DLD1 (cell line): ENCODE measurements around the gene FRMD3.

ENCODE experiments used
- in situ Hi-C: cut with HindIII; loops from 2 replicates; pipeline ENCODE4 v1.10.0; 2017; ENCODE audit warnings: low sequenced_read_pairs

The FRMD3 gene

DNA sequence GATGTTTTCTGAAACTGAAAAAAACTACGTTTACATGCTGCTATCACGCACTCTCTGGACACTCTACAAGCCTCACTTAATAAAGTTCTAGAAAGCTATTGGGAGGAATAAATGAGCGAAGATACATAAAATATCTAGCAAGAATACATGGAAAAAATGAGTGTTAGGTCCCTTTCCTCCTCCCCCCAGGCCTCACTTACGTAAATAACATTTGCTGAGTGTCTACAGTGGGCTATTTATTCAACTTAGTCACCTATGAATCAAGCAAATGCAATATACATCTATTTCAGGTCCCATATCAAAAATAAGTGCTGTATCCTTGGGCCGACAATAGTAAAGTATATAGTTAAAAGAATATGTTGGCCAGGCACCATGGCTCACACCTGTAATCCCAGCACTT lies 62.5 kb downstream of the FRMD3 start:
- in situ Hi-C loops: no loop called here

DNA sequence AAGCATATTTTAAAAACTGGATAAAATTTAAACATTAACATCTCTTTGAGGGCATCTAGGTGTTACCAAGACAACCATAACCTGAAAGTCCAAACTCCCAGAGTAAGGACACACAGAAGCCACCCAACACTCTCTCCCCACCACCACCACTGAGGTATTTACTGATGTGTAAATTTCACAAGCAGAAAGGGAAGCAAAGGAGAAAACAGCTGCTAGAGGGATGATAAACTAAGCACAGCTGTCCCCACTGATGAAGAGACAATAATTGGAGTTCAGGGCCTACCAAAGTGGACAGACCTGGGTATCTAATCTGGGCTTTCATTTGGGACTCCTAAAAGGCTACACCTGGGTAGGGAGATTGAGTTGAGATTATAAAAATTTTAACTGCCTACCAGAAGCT lies 63.6 kb downstream of the FRMD3 start:
- in situ Hi-C loops: no loop called here

GRCh38 chr9:83473488-83473971 lies 64.7 kb downstream of the FRMD3 start:
- in situ Hi-C loops: no loop called here

- in situ Hi-C loops: no loop called here
Observed at GRCh38 chr9:83472764-83473163, 65.4 kb downstream of the FRMD3 start.

- in situ Hi-C loops: no loop called here
Observed at GRCh38 chr9:83472221-83472665, 66.0 kb downstream of the FRMD3 start.

DNA sequence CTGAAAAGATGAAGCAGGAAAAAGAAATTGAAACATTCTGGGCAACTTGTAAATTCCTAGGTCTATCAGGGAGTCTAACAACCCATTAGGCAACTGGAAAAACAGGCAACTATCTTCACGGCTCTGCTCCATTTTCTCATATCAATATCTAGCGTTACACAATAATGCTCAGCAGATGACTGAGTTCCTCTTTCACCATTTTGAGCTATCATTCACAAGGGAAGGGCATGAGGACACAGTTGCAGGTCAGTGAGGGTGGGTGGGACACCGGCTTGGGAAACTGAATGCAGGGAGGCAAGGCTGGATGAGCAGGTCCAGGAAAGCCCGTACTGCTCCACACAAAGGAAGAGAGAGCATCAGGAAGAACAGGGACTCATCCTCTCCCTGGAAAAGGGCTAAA lies 67.0 kb downstream of the FRMD3 start:
- in situ Hi-C loops: no loop called here

- in situ Hi-C loops: no loop called here
Observed at GRCh38 chr9:83469722-83470121, 68.5 kb downstream of the FRMD3 start.

DNA sequence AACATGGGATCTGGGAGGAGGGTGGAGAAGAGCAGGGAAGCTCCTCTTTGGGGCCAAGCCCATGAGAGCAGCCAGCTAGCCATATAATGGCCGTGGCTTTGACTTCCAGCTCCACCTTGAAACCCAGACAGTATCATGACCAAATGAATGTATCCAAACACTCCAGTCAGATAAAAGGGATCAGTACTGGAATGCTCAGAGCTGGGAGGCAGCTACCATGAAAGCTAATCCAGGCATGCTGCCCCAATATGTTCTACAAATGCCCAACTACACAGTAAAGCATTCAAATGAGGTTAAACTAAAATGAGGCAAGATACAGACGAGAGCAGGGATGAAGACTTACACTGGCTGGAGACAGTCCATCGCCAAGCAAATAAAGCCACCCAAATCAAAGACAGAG lies 69.4 kb downstream of the FRMD3 start:
- in situ Hi-C loops: no loop called here

- in situ Hi-C loops: no loop called here
Observed at GRCh38 chr9:83466877-83467276, 71.3 kb downstream of the FRMD3 start.

- in situ Hi-C loops: no loop called here
Observed at GRCh38 chr9:83466351-83466750, 71.8 kb downstream of the FRMD3 start.

- in situ Hi-C loops: no loop called here
Observed at GRCh38 chr9:83459830-83460229, 78.4 kb downstream of the FRMD3 start.

GRCh38 chr9:83458530-83458929 lies 79.7 kb downstream of the FRMD3 start:
- in situ Hi-C loops: no loop called here

GRCh38 chr9:83457005-83457404 lies 81.2 kb downstream of the FRMD3 start:
- in situ Hi-C loops: no loop called here

GRCh38 chr9:83456226-83456625 lies 82.0 kb downstream of the FRMD3 start:
- in situ Hi-C loops: no loop called here

DNA sequence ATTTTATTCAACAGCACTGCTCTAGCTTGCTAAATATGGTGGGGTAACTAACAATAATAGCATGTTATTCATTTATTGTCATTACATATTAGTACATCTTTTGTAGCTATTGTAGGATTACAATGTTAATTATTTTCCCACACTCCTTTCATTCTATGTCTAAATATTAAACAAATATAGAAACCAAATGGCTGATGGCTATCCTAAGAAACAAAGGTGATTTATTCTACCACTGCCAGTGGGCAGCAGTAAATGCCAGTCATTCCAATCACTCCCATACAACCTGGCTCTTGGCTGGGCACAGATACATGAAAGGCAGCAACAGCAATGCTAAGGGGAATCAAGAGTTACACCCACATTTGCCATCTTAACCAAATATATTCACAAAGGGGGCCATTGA lies 84.1 kb downstream of the FRMD3 start:
- in situ Hi-C loops: no loop called here

- in situ Hi-C loops: no loop called here
Observed at GRCh38 chr9:83451308-83451707, 86.9 kb downstream of the FRMD3 start.

GRCh38 chr9:83449983-83450382 lies 88.2 kb downstream of the FRMD3 start:
- in situ Hi-C loops: no loop called here

DNA sequence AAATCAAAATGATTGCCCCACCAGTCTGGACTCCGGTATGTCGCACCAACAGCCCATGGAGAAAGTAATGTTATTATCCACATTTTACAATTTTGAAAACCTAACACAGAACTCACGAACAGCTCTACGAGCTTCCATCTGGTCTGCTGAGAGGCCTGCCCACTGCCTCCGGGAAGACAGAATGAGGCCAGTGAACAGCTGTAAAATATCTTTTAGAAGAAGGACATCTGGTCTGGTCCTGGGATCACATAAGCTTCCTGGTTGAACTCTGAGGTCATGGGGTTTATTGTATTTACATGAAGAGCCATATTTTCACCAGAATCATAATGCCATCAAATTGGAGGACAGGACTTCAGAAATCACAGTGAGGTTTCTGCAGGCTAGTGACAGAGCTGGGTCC lies 89.0 kb downstream of the FRMD3 start:
- in situ Hi-C loops: no loop called here

- in situ Hi-C loops: no loop called here
Observed at GRCh38 chr9:83448626-83449025, 89.6 kb downstream of the FRMD3 start.

- in situ Hi-C loops: no loop called here
Observed at GRCh38 chr9:83447351-83447750, 90.8 kb downstream of the FRMD3 start.

DNA sequence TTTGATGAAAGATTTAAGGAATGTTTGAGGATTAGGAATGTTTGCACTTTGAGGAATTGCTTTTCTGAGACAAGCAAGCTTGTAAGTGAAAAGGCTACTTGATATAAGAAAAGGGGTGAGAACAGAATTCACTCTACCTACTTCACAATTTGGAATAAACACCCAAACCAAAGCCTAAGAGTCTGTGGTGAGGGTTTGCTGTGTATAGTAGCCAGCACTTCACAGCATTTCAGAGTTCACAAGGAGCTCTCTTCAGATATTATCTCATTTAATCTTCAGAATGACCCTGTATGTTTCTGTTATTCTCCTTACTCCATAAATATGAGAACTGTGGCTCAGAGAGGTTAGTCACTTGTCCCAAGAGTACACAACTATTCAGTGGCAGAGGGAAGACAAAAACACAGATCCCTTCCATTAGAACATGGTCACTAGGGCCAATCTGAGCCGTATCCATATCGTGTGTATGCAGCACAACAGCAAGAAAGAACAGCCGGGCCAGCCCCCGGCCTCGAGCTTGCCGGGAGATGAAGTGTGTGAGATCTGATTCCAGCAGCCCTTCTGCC lies 92.4 kb downstream of the FRMD3 start:
- in situ Hi-C loops: no loop called here

DNA sequence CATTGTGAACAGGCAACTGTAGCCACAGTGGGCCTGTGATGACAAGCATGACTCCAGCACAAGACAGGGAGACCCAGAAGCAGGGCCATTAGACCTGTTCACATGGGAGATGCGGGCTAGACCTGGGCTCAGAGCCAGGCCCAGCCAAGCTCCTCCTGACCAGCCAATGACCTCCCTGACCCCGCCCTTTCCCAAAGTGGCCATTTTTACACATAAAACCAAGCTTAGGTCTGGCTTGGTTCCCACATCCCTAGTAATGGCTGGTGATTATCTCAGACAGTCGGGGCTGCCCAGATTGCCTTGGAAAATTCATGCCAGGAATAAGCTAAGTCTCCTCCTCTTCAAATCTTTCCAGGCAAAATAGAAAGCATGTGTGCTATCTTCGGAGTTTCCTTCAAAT lies 94.1 kb downstream of the FRMD3 start:
- in situ Hi-C loops: no loop called here

DNA sequence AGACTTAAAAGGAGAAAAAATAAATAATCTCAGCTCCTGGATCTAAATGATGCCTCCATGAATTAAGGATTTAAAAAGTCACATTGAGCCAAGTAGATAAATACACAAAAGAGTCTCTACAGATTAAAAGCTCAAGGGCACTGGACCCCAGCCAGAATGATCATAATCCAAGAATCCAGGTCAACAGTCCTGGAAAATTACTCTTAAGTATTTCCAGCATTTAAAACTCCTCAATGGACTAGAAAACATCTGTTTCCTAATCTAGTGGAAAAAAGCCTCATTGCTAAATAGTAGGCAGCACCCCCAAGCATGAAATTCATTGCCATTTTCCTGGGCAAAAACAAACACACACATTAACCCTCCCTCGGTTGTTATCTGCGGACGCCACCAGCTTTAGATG lies 96.8 kb downstream of the FRMD3 start:
- in situ Hi-C loops: no loop called here
